Nucleus accumbens (tissue), 56 donors: ENCODE results near the gene FOXQ1.
"Not testable (repeated sequence)": the region's sequence is repeated elsewhere in the genome, so short reads cannot be mapped to it uniquely, and the experiment has no call there.

Source experiments
- DNase-seq, 56 donors: peaks; one replicate each; lab custom pipeline; 2025; lab: John Stamatoyannopoulos, UW

FOXQ1 gene

GRCh38 chr6:1318036-1318435, 6.1 kb downstream of the FOXQ1 start:
- DNase-seq: no peak

- DNase-seq: not testable (repeated sequence)
These were observed 6.7 kb downstream of the FOXQ1 start for GRCh38 chr6:1318584-1318983.

- no peak for DNase-seq
These were observed 9.8 kb downstream of the FOXQ1 start for GRCh38 chr6:1321738-1322137.

- no peak for DNase-seq
These were observed 10.3 kb downstream of the FOXQ1 start for GRCh38 chr6:1322156-1322555.

GRCh38 chr6:1322696-1323219, 10.9 kb downstream of the FOXQ1 start:
- no peak for DNase-seq

- no peak for DNase-seq
These were observed 13.0 kb downstream of the FOXQ1 start for GRCh38 chr6:1324936-1325335.

- DNase-seq: peak in 2 of 56 donors; percentile 10 to 34
These were observed 13.8 kb downstream of the FOXQ1 start for GRCh38 chr6:1325461-1326309.

GRCh38 chr6:1326535-1327121, 14.7 kb downstream of the FOXQ1 start:
- DNase-seq: no peak

- DNase-seq: no peak
These were observed 15.7 kb downstream of the FOXQ1 start for GRCh38 chr6:1327630-1328029.

GRCh38 chr6:1328129-1328800, 16.4 kb downstream of the FOXQ1 start:
- DNase-seq: no peak

- DNase-seq: no peak
These were observed 17.8 kb downstream of the FOXQ1 start for GRCh38 chr6:1329708-1330107.

GRCh38 chr6:1334684-1335083, 22.8 kb downstream of the FOXQ1 start:
- DNase-seq: no peak

GRCh38 chr6:1335367-1336037, 23.6 kb downstream of the FOXQ1 start:
- no peak for DNase-seq

- no peak for DNase-seq
These were observed 24.4 kb downstream of the FOXQ1 start for GRCh38 chr6:1336246-1336843.

- no peak for DNase-seq
These were observed 25.9 kb downstream of the FOXQ1 start for GRCh38 chr6:1337791-1338190.

GRCh38 chr6:1346101-1346500, 34.2 kb downstream of the FOXQ1 start:
- no peak for DNase-seq

- DNase-seq: no peak
These were observed 34.7 kb downstream of the FOXQ1 start for GRCh38 chr6:1346558-1347091.

GRCh38 chr6:1347161-1347560, 35.3 kb downstream of the FOXQ1 start:
- DNase-seq: no peak

- no peak for DNase-seq
These were observed 36.8 kb downstream of the FOXQ1 start for GRCh38 chr6:1348675-1349074.

GRCh38 chr6:1349655-1350054, 37.8 kb downstream of the FOXQ1 start:
- DNase-seq: no peak
